ENCODE measurements around the gene SPEM1.

The SPEM1 gene

GRCh38 chr17:7440113-7440833 is 20.1 kb downstream of the SPEM1 start:
- no peak for DNase-seq (ENCODE audit: low spot score)

GRCh38 chr17:7440834-7441195 is 20.7 kb downstream of the SPEM1 start:
- peak; percentile 15 for DNase-seq (ENCODE audit: low spot score)

DNA sequence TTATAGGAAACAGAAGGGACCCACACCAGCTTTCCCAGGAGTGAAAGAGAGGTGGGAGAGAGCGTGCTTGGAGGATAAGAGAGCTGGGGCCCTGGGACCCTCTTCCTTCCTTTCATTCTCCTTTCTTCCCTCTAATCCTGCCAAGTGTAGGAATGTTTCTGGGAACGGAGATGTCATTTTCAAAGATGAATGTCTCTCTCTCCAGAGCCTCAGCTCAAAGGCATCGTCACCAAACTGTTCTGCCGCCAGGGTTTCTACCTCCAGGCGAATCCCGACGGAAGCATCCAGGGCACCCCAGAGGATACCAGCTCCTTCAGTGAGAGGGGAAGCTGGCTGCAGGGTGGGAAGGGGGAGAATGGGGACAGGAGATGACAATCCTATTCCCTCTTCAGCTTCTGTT is 21.1 kb downstream of the SPEM1 start:
- no peak for DNase-seq (ENCODE audit: low spot score)

GRCh38 chr17:7442142-7442541 is 22.0 kb downstream of the SPEM1 start:
- no peak for DNase-seq (ENCODE audit: low spot score)

GRCh38 chr17:7443499-7444485 is 23.7 kb downstream of the SPEM1 start:
- peak; percentile 60 for DNase-seq (ENCODE audit: low spot score)

DNA sequence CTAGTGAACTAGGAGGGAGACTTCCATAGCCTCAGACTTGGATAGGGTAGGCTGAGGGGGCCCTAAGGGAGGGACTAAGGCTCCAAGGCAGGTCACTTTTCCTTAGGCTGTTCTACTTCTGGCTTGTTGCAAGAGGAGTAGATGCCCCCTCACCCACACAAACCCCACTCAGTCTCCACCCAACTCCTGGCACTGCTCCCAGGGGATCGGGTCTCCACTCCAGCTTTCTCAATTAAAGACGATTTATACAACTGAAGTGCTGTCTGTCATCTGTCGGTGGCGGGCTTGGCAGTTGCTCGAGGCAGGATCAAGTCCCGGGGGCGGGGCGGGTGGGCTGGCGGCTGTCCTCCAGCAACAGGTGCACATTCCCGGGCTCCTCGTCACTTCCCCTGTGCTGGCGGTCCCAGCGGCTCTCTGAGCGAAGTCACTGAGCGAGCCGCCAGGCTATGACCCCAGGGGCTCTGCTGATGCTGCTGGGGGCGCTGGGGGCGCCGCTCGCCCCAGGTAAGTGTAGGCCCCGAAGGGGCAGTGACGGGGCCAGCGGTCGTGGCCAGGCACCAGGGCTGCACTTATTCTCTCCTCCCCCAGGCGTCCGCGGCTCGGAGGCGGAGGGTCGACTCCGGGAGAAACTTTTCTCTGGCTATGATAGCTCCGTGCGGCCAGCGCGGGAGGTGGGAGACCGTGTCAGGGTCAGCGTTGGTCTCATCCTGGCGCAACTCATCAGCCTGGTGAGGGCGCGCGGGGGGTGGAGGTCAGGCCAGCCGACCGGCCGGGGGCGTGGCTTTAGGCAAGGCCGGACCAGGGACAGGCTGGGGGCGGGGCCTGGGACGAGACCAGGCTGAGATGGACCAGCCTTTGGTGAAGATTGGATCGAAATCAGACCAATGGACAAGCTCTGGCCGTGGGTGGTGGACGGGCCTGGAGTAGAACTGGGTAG is 24.8 kb downstream of the SPEM1 start, which contains the start of gene CHRNB1:
Gene CHRNB1, plus strand, starts transcription at position 380 of the 937 bp plus-strand sequence. Its CDS starts 67 bp downstream, at position 447.
- DNase-seq (ENCODE audit: low spot score) = peak; percentile 90

DNA sequence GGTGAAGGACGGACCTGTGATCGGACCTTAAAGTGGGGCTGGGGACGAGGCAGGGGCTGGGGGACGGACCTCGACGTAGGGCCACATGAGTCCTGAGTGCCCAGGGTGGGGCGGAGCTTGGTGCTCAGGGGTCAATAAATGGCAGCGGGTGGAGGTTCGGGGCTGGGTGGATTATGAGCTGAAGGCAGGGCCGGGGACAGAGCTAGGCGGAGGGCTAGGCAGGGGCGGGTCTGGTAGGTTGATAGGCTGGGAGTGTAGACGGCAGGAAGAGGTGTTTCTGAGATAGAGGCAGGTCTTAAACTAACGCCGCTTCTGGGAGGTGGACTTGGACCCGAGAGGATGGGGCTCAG is 25.5 kb downstream of the SPEM1 start:
- no peak for DNase-seq (ENCODE audit: low spot score)

DNA sequence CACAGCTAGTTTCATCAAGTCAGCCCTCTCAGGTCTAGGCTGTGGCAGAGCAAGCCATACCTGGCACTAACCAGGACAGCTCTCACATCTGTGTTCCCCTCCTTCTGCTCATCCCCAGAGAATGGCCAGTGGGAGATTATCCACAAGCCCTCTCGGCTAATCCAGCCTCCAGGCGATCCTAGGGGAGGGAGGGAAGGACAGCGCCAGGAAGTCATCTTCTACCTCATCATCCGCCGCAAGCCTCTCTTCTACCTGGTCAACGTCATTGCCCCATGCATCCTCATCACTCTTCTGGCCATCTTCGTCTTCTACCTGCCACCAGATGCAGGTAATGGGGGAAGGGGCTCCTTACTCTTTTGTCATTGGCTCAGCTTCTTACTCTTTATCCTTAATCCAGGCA is 28.3 kb downstream of the SPEM1 start:
- no peak for DNase-seq (ENCODE audit: low spot score)

DNA sequence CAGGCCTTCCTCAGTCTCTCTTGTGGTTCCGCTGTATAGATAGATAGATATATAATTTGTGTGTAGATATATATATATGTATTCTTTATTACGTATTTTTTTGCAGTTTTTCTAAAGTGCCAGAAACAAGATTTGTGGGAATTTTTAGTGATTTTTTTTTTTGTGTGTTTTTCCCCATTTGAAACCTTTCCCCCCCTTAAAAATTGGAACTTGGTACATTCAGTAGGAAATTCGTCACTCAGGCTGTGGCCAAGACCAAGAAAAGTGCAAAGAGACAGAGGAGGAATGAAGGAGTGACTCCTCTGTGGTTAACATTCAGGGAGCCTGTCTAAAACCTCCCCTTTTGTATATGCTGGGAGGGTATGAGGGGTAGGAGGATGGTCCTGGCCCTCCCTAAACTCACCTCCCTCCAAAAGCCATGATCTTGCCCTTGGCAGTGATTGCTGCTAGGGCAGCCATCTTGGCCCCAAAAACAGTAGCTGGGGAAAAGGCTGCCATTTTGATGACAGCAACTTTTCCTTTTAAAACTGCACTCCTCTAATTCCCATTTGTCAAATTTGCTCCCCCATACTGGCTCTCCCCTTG is 39.9 kb downstream of the SPEM1 start:
- peak; percentile 36 for DNase-seq (ENCODE audit: low spot score)

DNA sequence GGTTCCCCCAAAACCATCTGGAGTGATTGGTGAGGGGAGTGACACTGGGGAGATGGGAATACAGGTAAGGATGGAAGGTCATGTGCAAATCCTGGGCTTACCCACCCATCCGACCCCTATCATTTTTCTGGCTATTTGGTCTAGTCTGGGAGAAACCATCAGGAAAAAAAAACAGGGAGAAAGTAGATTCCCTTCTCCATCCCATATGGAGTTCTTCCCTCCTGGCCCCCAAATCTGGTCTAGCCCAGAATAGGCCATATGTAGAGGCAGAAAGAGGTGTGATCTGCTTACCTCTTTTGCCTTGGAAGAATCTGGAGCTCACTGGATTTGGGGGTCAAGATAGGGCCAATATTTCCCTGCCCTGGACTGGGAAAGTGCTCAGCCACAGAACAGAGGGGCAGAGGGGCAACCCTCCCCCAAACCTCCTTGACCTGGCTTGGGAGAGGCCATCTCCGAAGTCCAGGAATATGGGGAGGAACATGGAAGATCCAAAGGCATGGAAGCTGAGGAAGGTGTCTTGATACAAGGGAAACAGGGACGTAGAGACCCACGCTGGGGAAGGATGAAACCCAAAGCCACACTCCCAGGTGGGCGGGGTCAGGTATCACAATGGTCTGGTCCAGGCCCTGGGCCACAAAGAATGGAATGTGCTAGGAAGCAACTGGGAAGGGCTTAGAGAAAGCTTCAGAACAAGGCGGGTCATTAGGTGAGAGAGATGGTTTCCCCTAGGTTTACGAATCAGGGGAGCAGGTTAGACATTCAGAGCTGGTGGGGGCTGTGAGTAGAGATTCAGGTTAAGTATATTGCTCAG is 40.9 kb downstream of the SPEM1 start:
- DNase-seq (ENCODE audit: low spot score) = no peak

DNA sequence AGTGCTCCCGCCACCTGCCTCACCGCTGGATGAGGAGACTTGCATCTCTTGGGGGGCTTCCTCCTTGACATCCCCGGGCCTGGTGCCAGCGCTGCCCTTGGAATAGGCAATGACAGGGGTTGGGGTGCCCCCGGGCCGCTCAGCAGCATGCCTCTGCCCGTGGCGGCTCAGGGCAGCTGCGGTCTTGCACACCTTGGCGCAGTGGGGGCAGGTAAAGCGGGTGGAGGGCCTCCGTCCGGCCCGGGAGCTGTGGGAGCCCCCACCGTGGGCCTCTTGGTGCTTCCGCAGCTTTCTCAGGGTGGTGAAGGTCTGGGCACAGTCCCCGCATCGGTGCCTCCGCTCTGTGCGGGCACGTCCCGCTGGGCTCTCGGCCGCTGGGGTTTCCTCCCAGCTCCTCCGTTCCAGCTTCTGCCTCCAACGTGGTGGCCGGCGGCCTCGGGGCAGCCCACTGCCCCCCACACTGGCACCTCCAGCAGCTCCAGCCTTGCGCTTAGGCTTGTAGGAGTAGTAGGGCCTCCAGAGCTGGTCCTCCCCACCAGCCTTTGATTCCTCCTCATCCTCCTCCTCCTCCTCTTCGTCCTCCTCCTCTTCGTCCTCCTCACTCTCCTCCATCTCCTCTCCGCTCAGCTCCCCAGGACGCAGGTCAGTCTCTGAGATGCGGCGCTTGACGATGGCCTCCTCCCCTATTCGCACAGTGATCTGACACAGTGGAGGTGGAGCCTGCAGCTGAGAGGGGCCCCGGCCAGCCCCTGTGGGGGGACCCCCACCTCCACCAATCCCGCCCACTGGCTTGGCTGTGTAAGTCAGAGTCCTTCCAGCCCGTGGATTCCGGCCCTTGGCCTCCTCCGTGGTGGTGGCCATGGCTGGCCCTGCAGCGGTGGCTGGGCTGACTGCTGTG is 42.6 kb downstream of the SPEM1 start:
- DNase-seq (ENCODE audit: low spot score) = no peak

DNA sequence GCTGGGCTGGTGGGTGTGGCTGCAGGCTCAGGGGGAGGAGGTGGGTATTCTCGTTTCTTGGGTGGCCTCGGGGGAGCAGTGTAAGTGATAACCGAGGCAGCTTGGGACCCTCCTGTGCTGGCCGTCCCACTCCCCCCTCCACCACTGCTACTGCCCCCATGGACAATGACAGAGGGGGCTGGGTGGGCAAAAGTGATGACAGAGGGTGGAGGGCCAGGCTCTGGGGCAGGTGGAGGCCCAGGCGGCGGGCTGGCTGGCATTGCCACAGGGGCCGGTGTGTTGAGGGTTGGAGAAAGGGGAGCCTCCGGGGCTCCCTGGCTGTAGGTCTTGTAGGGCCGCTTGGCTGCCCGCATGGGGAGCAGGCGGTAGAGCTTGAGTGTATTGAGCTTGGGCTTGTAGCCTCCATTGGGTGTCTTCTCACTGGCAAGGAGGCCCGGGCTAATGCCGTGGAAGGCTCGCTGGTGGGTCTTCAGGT is 43.3 kb downstream of the SPEM1 start:
- no peak for DNase-seq (ENCODE audit: low spot score)

DNA sequence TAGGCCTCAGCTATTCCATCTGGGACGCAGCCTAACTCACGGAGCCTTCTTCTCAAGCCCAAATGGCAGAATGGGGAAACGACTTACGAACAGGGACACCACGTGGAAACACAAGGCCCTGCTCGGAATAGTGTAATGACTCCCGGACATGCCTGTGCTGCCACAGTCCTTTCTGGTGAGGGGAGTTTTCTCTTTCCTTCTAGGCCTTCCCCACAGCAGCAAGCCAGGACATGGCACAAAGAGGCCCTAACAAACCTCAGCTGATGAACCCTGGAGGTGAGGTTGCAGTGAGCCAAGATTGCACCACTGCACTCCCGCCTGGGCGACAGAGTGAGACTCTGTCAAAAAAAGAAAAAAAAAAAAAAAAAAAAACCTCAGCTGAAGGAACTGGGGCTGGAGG is 44.0 kb downstream of the SPEM1 start:
- no peak for DNase-seq (ENCODE audit: low spot score)

DNA sequence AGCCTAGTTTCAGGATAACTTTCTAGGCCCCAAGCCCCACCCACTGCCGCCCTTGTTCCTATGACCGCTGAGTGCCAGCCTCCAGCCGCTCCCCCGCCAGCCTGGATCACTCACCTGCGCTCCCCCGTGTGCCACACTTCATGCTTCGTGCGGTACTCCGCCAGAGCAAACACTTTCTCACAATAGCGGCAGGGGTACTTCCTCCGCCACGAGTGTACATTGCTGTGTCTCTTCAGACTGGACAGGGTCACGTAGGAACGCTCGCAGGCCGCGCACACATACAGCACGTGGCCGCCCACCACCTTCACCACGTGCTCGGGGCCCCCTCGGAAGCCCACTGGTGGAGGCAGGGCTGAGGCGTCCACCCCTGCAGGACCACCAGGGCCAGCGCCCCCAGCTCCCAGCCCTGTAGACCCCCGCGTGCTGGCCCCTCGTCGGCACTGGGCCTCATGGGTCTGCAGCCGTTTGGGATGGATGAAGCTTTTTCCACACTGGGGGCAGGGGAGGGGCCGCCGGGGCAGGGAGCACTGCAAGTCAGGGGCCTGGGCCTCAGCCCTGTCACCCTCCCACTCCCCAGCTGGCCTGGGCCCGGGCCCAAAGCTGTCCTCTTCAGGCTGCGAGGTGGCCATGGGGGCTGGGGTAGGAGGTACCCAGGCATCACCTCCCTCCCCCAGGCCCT is 45.6 kb downstream of the SPEM1 start:
- DNase-seq (ENCODE audit: low spot score) = no peak

DNA sequence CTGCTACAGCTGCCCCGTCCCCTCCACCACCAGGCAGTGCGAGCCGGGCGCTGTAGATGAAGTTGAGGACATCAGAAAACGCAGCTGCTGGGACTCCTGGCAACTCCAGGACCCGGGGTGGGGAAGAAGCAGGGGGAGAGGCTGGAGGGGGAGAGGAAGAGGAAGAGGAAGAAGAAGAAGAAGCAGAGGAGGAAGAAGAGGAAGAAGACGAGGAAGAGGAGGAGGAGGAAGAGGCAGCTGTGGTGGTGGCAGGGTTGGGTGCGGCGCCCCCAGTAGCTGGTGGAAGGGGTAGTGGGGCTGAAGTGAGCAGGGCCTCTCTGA is 46.2 kb downstream of the SPEM1 start:
- DNase-seq (ENCODE audit: low spot score) = no peak

GRCh38 chr17:7466639-7467341 is 46.7 kb downstream of the SPEM1 start:
- DNase-seq (ENCODE audit: low spot score) = peak; percentile 63

GRCh38 chr17:7467498-7467897 is 47.4 kb downstream of the SPEM1 start:
- DNase-seq (ENCODE audit: low spot score) = no peak

DNA sequence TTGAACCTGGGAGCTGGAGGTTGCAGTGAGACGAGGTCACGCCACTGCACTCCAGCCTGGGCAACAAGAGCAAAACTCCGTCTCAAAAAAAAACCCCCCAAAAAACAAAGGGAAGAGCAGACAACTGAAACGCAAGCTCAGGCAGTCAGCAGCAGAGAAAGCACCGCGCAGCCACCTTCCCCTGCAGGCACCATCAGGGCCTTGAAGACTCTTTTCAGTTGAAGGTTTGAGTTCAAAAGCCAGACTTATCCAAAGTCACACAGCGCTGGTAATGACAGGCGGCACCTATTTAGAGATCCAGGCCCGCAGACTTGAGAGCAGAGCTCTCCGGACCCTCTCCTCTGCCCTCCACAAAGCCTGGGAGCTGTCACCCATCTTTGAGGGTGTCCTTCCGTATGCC is 48.2 kb downstream of the SPEM1 start:
- DNase-seq (ENCODE audit: low spot score) = no peak

Data from RKO (cell line).